HG03280 (cell line): ENCODE results near the gene PARP8.
A peak's percentile ranks its signal among the peaks of the same experiment; 100 is the strongest.

Source experiments
- ATAC-seq: cut with Tn5 transposase; IDR thresholded peaks from one replicate; pipeline ENCODE4 v1.9.1; 2021; ENCODE audit warnings: mild to moderate bottlenecking, moderate library complexity; ENCODE audit not compliant: unreplicated experiment

The PARP8 gene

GRCh38 chr5:50724262-50724661, 57.8 kb downstream of the PARP8 start:
- no peak for ATAC-seq

GRCh38 chr5:50725800-50726474, 59.5 kb downstream of the PARP8 start:
- ATAC-seq: no peak

- no peak for ATAC-seq
Observed at GRCh38 chr5:50726475-50727148, 60.2 kb downstream of the PARP8 start.

GRCh38 chr5:50727149-50727496, 60.7 kb downstream of the PARP8 start:
- ATAC-seq: no peak

- ATAC-seq: no peak
Observed at GRCh38 chr5:50727845-50728244, 61.4 kb downstream of the PARP8 start.

- ATAC-seq: no peak
Observed at GRCh38 chr5:50730336-50730735, 63.9 kb downstream of the PARP8 start.

GRCh38 chr5:50730841-50731240, 64.4 kb downstream of the PARP8 start:
- ATAC-seq: no peak

- no peak for ATAC-seq
Observed at GRCh38 chr5:50733741-50734140, 67.3 kb downstream of the PARP8 start.

GRCh38 chr5:50738864-50739263, 72.4 kb downstream of the PARP8 start:
- no peak for ATAC-seq

GRCh38 chr5:50740832-50741231, 74.4 kb downstream of the PARP8 start:
- ATAC-seq: no peak

GRCh38 chr5:50744776-50745175, 78.3 kb downstream of the PARP8 start:
- no peak for ATAC-seq

GRCh38 chr5:50745221-50745910, 78.9 kb downstream of the PARP8 start:
- no peak for ATAC-seq

GRCh38 chr5:50749181-50749580, 82.7 kb downstream of the PARP8 start:
- no peak for ATAC-seq

GRCh38 chr5:50749873-50750272, 83.4 kb downstream of the PARP8 start:
- no peak for ATAC-seq

GRCh38 chr5:50751064-50751657, 84.7 kb downstream of the PARP8 start:
- peak; percentile 93 for ATAC-seq

GRCh38 chr5:50752800-50753199, 86.4 kb downstream of the PARP8 start:
- ATAC-seq: no peak

GRCh38 chr5:50759526-50760270, 93.3 kb downstream of the PARP8 start:
- ATAC-seq: no peak

- ATAC-seq: no peak
Observed at GRCh38 chr5:50763351-50763750, 96.9 kb downstream of the PARP8 start.

- ATAC-seq: no peak
Observed at GRCh38 chr5:50763846-50764245, 97.4 kb downstream of the PARP8 start.

GRCh38 chr5:50766042-50766441, 99.6 kb downstream of the PARP8 start:
- no peak for ATAC-seq

- no peak for ATAC-seq
Observed at GRCh38 chr5:50766462-50766861, 100.0 kb downstream of the PARP8 start.
